ENCODE data around the gene SRRD.

The SRRD gene

GRCh38 chr22:26481694-26482093 is 2.0 kb upstream of the SRRD start:
- DNase-seq (ENCODE audit: low read depth in 2 of 3, low spot score in 2 of 3) = no peak

GRCh38 chr22:26482161-26482560 is 1.5 kb upstream of the SRRD start:
- DNase-seq (ENCODE audit: low read depth in 2 of 3, low spot score in 2 of 3) = no peak

- DNase-seq (ENCODE audit: low read depth in 2 of 3, low spot score in 2 of 3) = no peak
Measured at GRCh38 chr22:26483043-26483438, 636 bp upstream of the SRRD start.

- no peak for DNase-seq (ENCODE audit: low read depth in 2 of 3, low spot score in 2 of 3)
Measured at GRCh38 chr22:26484360-26484706, 656 bp downstream of the SRRD start.

- no peak for DNase-seq (ENCODE audit: low read depth in 2 of 3, low spot score in 2 of 3)
Measured at GRCh38 chr22:26485013-26485412, 1.3 kb downstream of the SRRD start.

- no peak for DNase-seq (ENCODE audit: low read depth in 2 of 3, low spot score in 2 of 3)
Measured at GRCh38 chr22:26485806-26486390, 2.2 kb downstream of the SRRD start.

- DNase-seq (ENCODE audit: low read depth in 2 of 3, low spot score in 2 of 3) = no peak
Measured at GRCh38 chr22:26486394-26486793, 2.7 kb downstream of the SRRD start.

- no peak for DNase-seq (ENCODE audit: low read depth in 2 of 3, low spot score in 2 of 3)
Measured at GRCh38 chr22:26487996-26488395, 4.3 kb downstream of the SRRD start.

- no peak for DNase-seq (ENCODE audit: low read depth in 2 of 3, low spot score in 2 of 3)
Measured at GRCh38 chr22:26489447-26490036, 5.9 kb downstream of the SRRD start.

- DNase-seq (ENCODE audit: low read depth in 2 of 3, low spot score in 2 of 3) = no peak
Measured at GRCh38 chr22:26492220-26492619, 8.5 kb downstream of the SRRD start.

- DNase-seq (ENCODE audit: low read depth in 2 of 3, low spot score in 2 of 3) = no peak
Measured at GRCh38 chr22:26494506-26494905, 10.8 kb downstream of the SRRD start.

- no peak for DNase-seq (ENCODE audit: low read depth in 2 of 3, low spot score in 2 of 3)
Measured at GRCh38 chr22:26496456-26496855, 12.8 kb downstream of the SRRD start.

- no peak for DNase-seq (ENCODE audit: low read depth in 2 of 3, low spot score in 2 of 3)
Measured at GRCh38 chr22:26499188-26499703, 15.6 kb downstream of the SRRD start.

GRCh38 chr22:26501996-26502395 is 18.3 kb downstream of the SRRD start:
- DNase-seq (ENCODE audit: low read depth in 2 of 3, low spot score in 2 of 3) = no peak

GRCh38 chr22:26502688-26503561 is 19.2 kb downstream of the SRRD start:
- peak in 1 of 3 experiments; percentile 14 for DNase-seq (ENCODE audit: low read depth in 2 of 3, low spot score in 2 of 3)

GRCh38 chr22:26503758-26504157 is 20.1 kb downstream of the SRRD start:
- DNase-seq (ENCODE audit: low read depth in 2 of 3, low spot score in 2 of 3) = no peak

- DNase-seq (ENCODE audit: low read depth in 2 of 3, low spot score in 2 of 3) = no peak
Measured at GRCh38 chr22:26508148-26508547, 24.5 kb downstream of the SRRD start.

- peak; percentile 85 to 97 (median 93) for DNase-seq (ENCODE audit: low read depth in 2 of 3, low spot score in 2 of 3)
Measured at GRCh38 chr22:26512149-26512793, 28.6 kb downstream of the SRRD start, which contains the start of gene TFIP11. Gene TFIP11 (minus strand): TSS chr22:26512473. CDS start chr22:26510272, 2,201 bp downstream.

GRCh38 chr22:26513838-26514237 is 30.2 kb downstream of the SRRD start:
- no peak for DNase-seq (ENCODE audit: low read depth in 2 of 3, low spot score in 2 of 3)

GRCh38 chr22:26514419-26515161 is 30.9 kb downstream of the SRRD start:
- no peak for DNase-seq (ENCODE audit: low read depth in 2 of 3, low spot score in 2 of 3)

- no peak for DNase-seq (ENCODE audit: low read depth in 2 of 3, low spot score in 2 of 3)
Measured at GRCh38 chr22:26515931-26516330, 32.3 kb downstream of the SRRD start.
